Measurements from ENCODE around the gene RFX4.

DNA sequence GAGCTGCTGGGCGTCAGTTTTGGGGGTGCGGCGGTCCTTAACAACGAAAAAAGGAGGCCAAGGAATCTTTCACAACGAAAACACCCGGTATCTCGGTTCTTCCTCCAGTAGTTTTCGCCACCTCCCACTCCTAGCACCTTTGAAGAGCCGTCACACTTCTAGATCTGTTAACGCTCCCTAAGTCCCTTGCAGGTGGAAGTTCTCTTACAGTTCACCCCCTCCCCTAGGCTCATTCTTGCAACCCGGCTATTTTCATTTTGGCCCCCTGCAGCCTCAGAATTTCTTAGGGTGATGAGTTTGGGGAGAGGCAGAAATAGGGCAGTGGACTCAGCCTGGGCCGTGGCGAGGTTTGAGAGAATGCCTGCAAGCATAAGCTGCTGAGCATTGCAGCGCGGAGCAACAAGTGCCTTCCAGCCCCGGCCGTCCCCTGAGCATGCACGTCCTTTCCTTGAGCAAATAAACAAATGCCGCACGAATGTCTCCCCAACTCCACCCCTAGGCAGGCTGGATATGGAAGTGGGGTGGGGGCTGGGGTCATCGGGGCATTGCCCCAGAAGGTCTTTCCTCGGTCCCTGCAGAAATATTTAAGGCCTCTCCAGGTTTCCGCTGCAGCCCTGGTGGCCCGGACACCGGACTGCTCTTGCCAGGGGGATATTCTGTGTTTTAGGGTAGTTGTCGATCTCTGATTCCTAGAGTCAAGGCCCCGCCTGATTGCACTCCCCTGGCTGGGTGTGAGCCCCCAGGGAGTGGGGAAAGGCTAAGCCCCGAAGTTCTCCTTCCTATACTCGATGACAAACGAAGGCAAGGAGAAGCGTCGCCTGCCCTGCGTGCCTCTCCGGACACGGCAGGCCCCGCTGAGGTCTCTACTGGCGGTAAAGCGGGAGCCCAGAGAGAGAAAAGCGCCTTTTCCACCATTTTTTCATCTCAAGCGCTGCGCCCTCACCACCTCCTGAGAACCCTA is 1.6 kb downstream of the RFX4 start:
- TF ChIP-seq POLR2A (IDR thresholded peaks at IDR 0.05; ENCODE audit: low read depth, low read length) (no peak), MAX (IDR thresholded peaks at IDR 0.05; ENCODE audit: insufficient read depth, insufficient read length) (no peak), CTCF (IDR thresholded peaks at IDR 0.05; ENCODE audit: extremely low read depth in 1 of 2, insufficient read depth in 1 of 2, low read depth in 1 of 2, low read length in 2 of 2) (no peak), EZH2 (IDR thresholded peaks at IDR 0.05; ENCODE audit: borderline replicate concordance, low read depth, low read length, severe bottlenecking) (peak; percentile 66), MYC (IDR thresholded peaks at IDR 0.05; ENCODE audit: low read depth, low read length) (no peak)

All from endothelial cell of umbilical vein (primary cell).